Adrenal gland (tissue), 12 donors: ENCODE measurements around the gene TCAIM. TPM values are rescaled to one million over a fixed set of nuclear protein-coding genes. Genes with fewer than 3 reads are reported as not detected.
A peak's percentile ranks its signal among the peaks of the same experiment; 100 is the strongest.
"Not testable (repeated sequence)": the region's sequence is repeated elsewhere in the genome, so short reads cannot be mapped to it uniquely, and the experiment has no call there.

ENCODE experiments used
- DNase-seq, 7 donors: peaks; one replicate each; pipeline ENCODE4 v3.0.0-alpha.2; 2019 to 2020
- H3K27ac ChIP-seq, 5 donors: fragments of 200-600 bp; sonication (generic) in 4 of 5; 1 replicate in 3 of 5; 2 replicates in 2 of 5; pipeline versions ENCODE4 v1.5.1 to v1.8.0; 2016 to 2020; ENCODE audit warnings: mild to moderate bottlenecking in 1 of 5
- H3K27me3 ChIP-seq: fragments of 200-600 bp; 2 replicates; pipeline ENCODE4 v1.8.0; 2021
- H3K36me3 ChIP-seq, 2 donors: fragments of 200-600 bp; replicated peaks in 1 of 2; 1 replicate in 1 of 2; 2 replicates in 1 of 2; pipeline versions ENCODE4 v1.5.1 to v1.8.0; 2018 to 2022
- H3K4me1 ChIP-seq, 2 donors: fragments of 200-600 bp; replicated peaks in 1 of 2; 1 replicate in 1 of 2; 2 replicates in 1 of 2; pipeline versions ENCODE4 v1.5.1 to v1.8.0; 2018 to 2021
- H3K4me3 ChIP-seq, 4 donors: fragments of 200-600 bp; sonication (generic) in 3 of 4; one replicate each; pipeline ENCODE4 v1.5.1; 2016 to 2018
- H3K9me3 ChIP-seq, 3 donors: fragments of 200-600 bp; sonication (generic) in 1 of 3; replicated peaks in 1 of 3; 1 replicate in 2 of 3; 2 replicates in 1 of 3; pipeline versions ENCODE4 v1.5.1 to v1.8.0; 2016 to 2021
- CTCF ChIP-seq, 6 experiments: fragments of 450-650 bp in 4 of 6; fragments of 200-600 bp in 2 of 6; sonication (generic) in 1 of 6; IDR thresholded peaks; 1 replicate in 5 of 6; 2 replicates in 1 of 6; pipeline versions ENCODE4 v1.5.1 to v1.8.0; 2016 to 2021; ENCODE audit warnings: antibody characterized with exemption in 6 of 6, mild to moderate bottlenecking in 2 of 6, moderate library complexity in 1 of 6
- POLR2A ChIP-seq, 2 donors: fragments of 450-650 bp; IDR thresholded peaks; one replicate each; pipeline ENCODE4 v1.6.1; 2017; ENCODE audit warnings: antibody characterized with exemption in 2 of 2, mild to moderate bottlenecking in 2 of 2, moderate library complexity in 1 of 2
- WGBS, 4 donors: extraction: QIAGEN DNeasy Blood & Tissue Kit in 2 of 4; methylation state at CpG; one replicate each; pipeline versions ENCODE4 v1.1.5 to v1.1.7; 2013 to 2017; 5-methylcytosine and 5-hydroxymethylcytosine counted together
- intact Hi-C, 2 donors: fragments of 100-400 bp; cut with DNase I; formaldehyde crosslinking; loops; one replicate each; pipeline versions ENCODE4 v1.14.1 to v1.15.0; 2022 to 2023
- polyA plus RNA-seq, 3 donors: library from polyadenylated mRNA; stranded (reverse); fragments of 200-250 nt in 2 of 3; fragments of 350-450 nt in 1 of 3; fragmentation: Illumina TruSeq in 1 of 3; extraction: RNeasy Lipid Tissue Mini Kit (QIAGEN cat#74804) in 1 of 3; gene quantifications; one replicate each; pipeline ENCODE4 v1.2.3, GENCODE V29; 2013 to 2014
- total RNA-seq, 9 donors: library from RNA; depleted of rRNA in 4 of 9; stranded (reverse); fragments of >200 nt in 4 of 9; fragments of 120-200 nt in 1 of 9; fragmentation: NEBNext Ultra II Directional in 1 of 9; extraction: Animal tissue kit (Norgen Biotek cat#: 25700) in 1 of 9; gene quantifications; one replicate each; pipeline versions ENCODE4 v1.1.0 to v1.2.4, GENCODE V29; 2013 to 2023
- donor health status: healthy with polysubstance abuse.
- donor health status: Bipolar disorder and iron deficiency.
- donor health status: DM: yes; HTN: yes; CAD: no.
- donor health status: DM: no; HTN: no; CAD: no.
- donor health status: DM: no; HTN: no; CAD: no.
- donor health status: DM: yes; HTN: yes; CAD: no.

Gene TCAIM
- total and polyA plus RNA-seq, 12 donors, result 11.8 to 51.9 (median 31.8) TPM

- Histone ChIP-seq H3K36me3 (no peaks in the 10 kb centered on the region), H3K4me1 (peaks cover 8 to 32% of the 10 kb centered on the region in 2 donors), H3K9me3 (no peaks in the 10 kb centered on the region), H3K27ac (peak overlapping the region in 2 of 5 donors; percentile 90 to 98), H3K4me3 (peak overlapping the region in 1 of 4 donors; percentile 71), H3K27me3 (no peaks in the 10 kb centered on the region)
- TF ChIP-seq POLR2A (IDR thresholded peaks at IDR 0.05) (no peak), CTCF (IDR thresholded peaks at IDR 0.05) (no peak)
- intact Hi-C loops, result loop anchor here in 1 of 2 donors (5.0 kb wide), 1 partner anchor 137 kb away; the partner anchor contains the start of gene ZNF445
- DNase-seq, result no peak
- 79 to 84% (median 81%) methylated on average over 3 of the region's 3 CpGs for WGBS, 4 donors
Observed at GRCh38 chr3:44340058-44340395, 1.5 kb downstream of the TCAIM start.

GRCh38 chr3:44342176-44342790 is 3.7 kb downstream of the TCAIM start:
- no peaks in the 10 kb centered on the region for H3K9me3 ChIP-seq
- no peaks in the 10 kb centered on the region for H3K27me3 ChIP-seq
- peaks cover 8 to 32% of the 10 kb centered on the region in 2 donors for H3K4me1 ChIP-seq
- intact Hi-C loops, result loop anchor here in 1 of 2 donors (5.0 kb wide), 1 partner anchor 135 kb away; the partner anchor contains the start of gene ZNF445
- H3K27ac ChIP-seq, result no peak overlapping the region
- no peak for TF ChIP-seq CTCF (IDR thresholded peaks at IDR 0.05)
- TF ChIP-seq POLR2A (IDR thresholded peaks at IDR 0.05), result no peak
- 56 to 77% (median 69%) methylated on average over 1 of the region's 1 CpG for WGBS, 4 donors
- no peak overlapping the region for H3K4me3 ChIP-seq
- DNase-seq, result no peak
- no peaks in the 10 kb centered on the region for H3K36me3 ChIP-seq

- DNase-seq, result no peak
- H3K4me1 ChIP-seq, result peaks cover 8 to 36% of the 10 kb centered on the region in 2 donors
- peak overlapping the region in 3 of 5 donors; percentile 21 to 46 (median 27) for H3K27ac ChIP-seq
- no peaks in the 10 kb centered on the region for H3K27me3 ChIP-seq
- no peak for TF ChIP-seq CTCF (IDR thresholded peaks at IDR 0.05)
- TF ChIP-seq POLR2A (IDR thresholded peaks at IDR 0.05), result no peak
- intact Hi-C loops, result loop anchor here in 1 of 2 donors (5.0 kb wide), 1 partner anchor 134 kb away; the partner anchor contains the start of gene ZNF445
- no peaks in the 10 kb centered on the region for H3K9me3 ChIP-seq
- no peak overlapping the region for H3K4me3 ChIP-seq
- H3K36me3 ChIP-seq, result no peaks in the 10 kb centered on the region
Observed at GRCh38 chr3:44343421-44343820, 4.9 kb downstream of the TCAIM start.

- intact Hi-C loops, H3K4me3 ChIP-seq, H3K27me3 ChIP-seq, H3K36me3 ChIP-seq, H3K9me3 ChIP-seq: not testable (repeated sequence)
- peaks cover 5 to 29% of the 10 kb centered on the region in 2 donors for H3K4me1 ChIP-seq
- WGBS, 4 donors, result 66 to 82% (median 77%) methylated on average over 6 of the region's 6 CpGs
- peak in 5 of 7 donors; percentile 14 to 61 (median 29) for DNase-seq
- H3K27ac ChIP-seq, result peak overlapping the region in 2 of 5 donors; percentile 19 to 81
Observed at GRCh38 chr3:44346590-44346989, 8.0 kb downstream of the TCAIM start.

- H3K36me3 ChIP-seq, result no peaks in the 10 kb centered on the region
- 59 to 72% (median 66%) methylated on average over 6 of the region's 6 CpGs for WGBS, 4 donors
- H3K27me3 ChIP-seq, result no peaks in the 10 kb centered on the region
- H3K4me1 ChIP-seq, result peaks cover 5 to 20% of the 10 kb centered on the region in 2 donors
- TF ChIP-seq POLR2A (IDR thresholded peaks at IDR 0.05), result no peak
- TF ChIP-seq CTCF (IDR thresholded peaks at IDR 0.05), result no peak
- H3K4me3 ChIP-seq, result no peak overlapping the region
- DNase-seq, result no peak
- H3K27ac ChIP-seq, result no peak overlapping the region
- intact Hi-C loops, result no loop called here
- no peaks in the 10 kb centered on the region for H3K9me3 ChIP-seq
Observed at GRCh38 chr3:44348993-44349392, 10.4 kb downstream of the TCAIM start.
